Testis (tissue), 2 donors: ENCODE measurements around the gene LZTS3.

ENCODE experiments used
- POLR2A ChIP-seq: fragments of 450-650 bp; IDR thresholded peaks from one replicate; pipeline ENCODE4 v1.6.1; 2017; ENCODE audit warnings: antibody characterized with exemption, mild to moderate bottlenecking, moderate library complexity
- TF ChIP-seq, protein P1 (sequence below), 3 experiments: fragments of 450-650 bp in 2 of 3; fragments of 200-600 bp in 1 of 3; sonication (generic) in 1 of 3; IDR thresholded peaks; one replicate each; pipeline ENCODE4 v1.5.1; 2016 to 2019; ENCODE audit warnings: antibody characterized with exemption in 3 of 3, mild to moderate bottlenecking in 2 of 3, moderate library complexity in 1 of 3

DNA sequence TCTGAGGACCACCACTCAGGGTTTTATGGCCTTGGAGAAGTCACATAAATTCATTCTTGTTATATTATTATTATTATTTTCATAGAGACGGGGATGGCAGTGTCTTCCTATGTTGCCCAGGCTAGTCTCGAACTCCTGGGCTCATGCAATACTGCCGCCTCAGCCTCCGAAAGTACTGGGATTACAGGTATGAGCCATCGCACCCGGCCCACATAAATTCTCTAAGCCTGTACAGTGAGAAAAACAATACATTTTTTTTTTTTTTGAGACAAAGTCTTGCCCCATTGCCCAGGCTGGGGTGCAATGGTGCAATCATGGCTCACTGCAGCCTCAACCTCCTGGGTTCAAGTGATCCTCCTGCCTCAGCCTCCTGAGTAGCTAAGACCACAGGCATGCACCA, 12.9 kb downstream of the LZTS3 start:
- TF ChIP-seq POLR2A, result no peak
- TF ChIP-seq, protein P1, sequence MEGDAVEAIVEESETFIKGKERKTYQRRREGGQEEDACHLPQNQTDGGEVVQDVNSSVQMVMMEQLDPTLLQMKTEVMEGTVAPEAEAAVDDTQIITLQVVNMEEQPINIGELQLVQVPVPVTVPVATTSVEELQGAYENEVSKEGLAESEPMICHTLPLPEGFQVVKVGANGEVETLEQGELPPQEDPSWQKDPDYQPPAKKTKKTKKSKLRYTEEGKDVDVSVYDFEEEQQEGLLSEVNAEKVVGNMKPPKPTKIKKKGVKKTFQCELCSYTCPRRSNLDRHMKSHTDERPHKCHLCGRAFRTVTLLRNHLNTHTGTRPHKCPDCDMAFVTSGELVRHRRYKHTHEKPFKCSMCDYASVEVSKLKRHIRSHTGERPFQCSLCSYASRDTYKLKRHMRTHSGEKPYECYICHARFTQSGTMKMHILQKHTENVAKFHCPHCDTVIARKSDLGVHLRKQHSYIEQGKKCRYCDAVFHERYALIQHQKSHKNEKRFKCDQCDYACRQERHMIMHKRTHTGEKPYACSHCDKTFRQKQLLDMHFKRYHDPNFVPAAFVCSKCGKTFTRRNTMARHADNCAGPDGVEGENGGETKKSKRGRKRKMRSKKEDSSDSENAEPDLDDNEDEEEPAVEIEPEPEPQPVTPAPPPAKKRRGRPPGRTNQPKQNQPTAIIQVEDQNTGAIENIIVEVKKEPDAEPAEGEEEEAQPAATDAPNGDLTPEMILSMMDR (IDR thresholded peaks at IDR 0.05), result no peak
